Activated CD8-positive, alpha-beta T cell treated with anti-CD3 and anti-CD28 coated beads, Interleukin-2, amount 10 ng/mL, durations not matched to agents 7 days and 5 days (primary cell): ENCODE results near the gene PRKAG2. TPM values are rescaled to one million over a fixed set of nuclear protein-coding genes. Genes with fewer than 3 reads are reported as not detected.

Experiments used
- ATAC-seq: fragments of 150-1000 bp; cut with Tn5 transposase; one replicate; pipeline ENCODE4 v1.10.0; 2021; ENCODE audit warnings: moderate library complexity
- CTCF ChIA-PET: fragments of 350-600 bp; sonication (Branson Sonifier 250); formaldehyde crosslinking; loops from one replicate; lab custom pipeline; 2021; ENCODE audit warnings: antibody characterized with exemption; lab: Charles Lee
- POLR2A ChIA-PET: fragments of 350-600 bp; sonication (Branson Sonifier 250); formaldehyde crosslinking; loops from one replicate; lab custom pipeline; 2021; ENCODE audit warnings: antibody characterized with exemption; lab: Charles Lee
- DNase-seq: peaks from one replicate; pipeline ENCODE4 v3.0.0-alpha.2; 2020
- H3K27ac Mint-ChIP-seq: one replicate; pipeline ENCODE4 v1.8.0; 2021; ENCODE audit warnings: mild to moderate bottlenecking, mixed read lengths
- H3K27me3 Mint-ChIP-seq: one replicate; pipeline ENCODE4 v1.8.0; 2021; ENCODE audit warnings: low read depth, mixed read lengths
- H3K36me3 Mint-ChIP-seq: one replicate; pipeline ENCODE4 v1.8.0; 2021; ENCODE audit warnings: low read depth, mixed read lengths
- H3K4me1 Mint-ChIP-seq: one replicate; pipeline ENCODE4 v1.8.0; 2021; ENCODE audit warnings: low read depth, mixed read lengths
- H3K4me3 Mint-ChIP-seq: one replicate; pipeline ENCODE4 v1.8.0; 2021; ENCODE audit warnings: mild to moderate bottlenecking, mixed read lengths
- H3K9me3 Mint-ChIP-seq: one replicate; pipeline ENCODE4 v1.8.0; 2022; ENCODE audit warnings: mixed read lengths; ENCODE audit not compliant: insufficient read depth
- total RNA-seq, 2 experiments: library from RNA; stranded (reverse); gene quantifications; one replicate each; pipeline ENCODE4 v1.2.3, GENCODE V29; 2021

Gene PRKAG2
- 10 to 100 TPM; 23.6 to 28.3 TPM for total RNA-seq

GRCh38 chr7:151876899-151877777, at the start of gene PRKAG2:
PRKAG2 (minus strand) TSS chr7:151877115; CDS start chr7:151876620, 495 bp downstream.
- peak within 1 kb of the TSS; percentile 80 for H3K27ac Mint-ChIP-seq
- CTCF ChIA-PET, result interaction anchor here (0.6 to 1.2 kb wide), 5 partner anchors 49 to 562 kb away, joined by 3 read pairs; no protein-coding TSS in a partner anchor

GRCh38 chr7:151926336-151926712, 49.4 kb upstream of the PRKAG2 start:
- Mint-ChIP-seq H3K4me1 (peaks cover 7% of the 10 kb centered on the region), H3K9me3 (no peaks in the 10 kb centered on the region), H3K4me3 (no peak overlapping the region), H3K27me3 (peaks cover 10% of the 10 kb centered on the region), H3K36me3 (no peaks in the 10 kb centered on the region), H3K27ac (no peak overlapping the region)
- ChIA-PET CTCF (interaction anchor here (1.0 to 1.1 kb wide), 2 partner anchors 49 to 144 kb away, joined by 3 to 4 read pairs; partner anchors contain the start of gene PRKAG2), POLR2A (no interaction called here)
- DNase-seq (no peak), ATAC-seq (no peak)

More at GRCh38 chr7:151876899-151877777, at the start of gene PRKAG2:
- Mint-ChIP-seq H3K4me3 (peak within 1 kb of the TSS; percentile 91), H3K4me1 (peaks cover 11% of the 10 kb centered on the region), H3K9me3 (no peaks in the 10 kb centered on the region), H3K36me3 (no peaks in the 10 kb centered on the region), H3K27me3 (peaks cover 7% of the 10 kb centered on the region)
- POLR2A ChIA-PET, result interaction anchor here (1.0 to 1.3 kb wide), 2 partner anchors 59 to 93 kb away, joined by 3 to 4 read pairs; no protein-coding TSS in a partner anchor
- DNase-seq (peak; percentile 79), ATAC-seq (peak; percentile 64)

- DNase-seq (no peak), ATAC-seq (no peak)
- Mint-ChIP-seq H3K27ac (no peak overlapping the region), H3K27me3 (peaks cover 11% of the 10 kb centered on the region), H3K36me3 (no peaks in the 10 kb centered on the region), H3K4me3 (no peak overlapping the region), H3K4me1 (peaks cover 7% of the 10 kb centered on the region), H3K9me3 (no peaks in the 10 kb centered on the region)
- ChIA-PET CTCF (interaction anchor here (1.0 to 1.1 kb wide), 2 partner anchors 49 to 143 kb away, joined by 3 to 4 read pairs; partner anchors contain the start of gene PRKAG2), POLR2A (no interaction called here)
Measured at GRCh38 chr7:151925446-151926335, 48.8 kb upstream of the PRKAG2 start.

GRCh38 chr7:151924508-151924907, 47.6 kb upstream of the PRKAG2 start:
- POLR2A ChIA-PET, result no interaction called here
- H3K9me3 Mint-ChIP-seq, result no peaks in the 10 kb centered on the region
- CTCF ChIA-PET, result interaction anchor here (1.2 kb wide), 1 partner anchor 142 kb away, joined by 3 read pairs; no protein-coding TSS in a partner anchor
- peaks cover 7% of the 10 kb centered on the region for H3K4me1 Mint-ChIP-seq
- DNase-seq, result no peak
- H3K36me3 Mint-ChIP-seq, result no peaks in the 10 kb centered on the region
- no peak for ATAC-seq
- no peak overlapping the region for H3K27ac Mint-ChIP-seq
- no peak overlapping the region for H3K4me3 Mint-ChIP-seq
- H3K27me3 Mint-ChIP-seq, result peaks cover 11% of the 10 kb centered on the region

- CTCF ChIA-PET, result interaction anchor here (1.2 kb wide), 1 partner anchor 142 kb away, joined by 3 read pairs; no protein-coding TSS in a partner anchor
- POLR2A ChIA-PET, result no interaction called here
- Mint-ChIP-seq H3K4me1 (peaks cover 7% of the 10 kb centered on the region), H3K4me3 (no peak overlapping the region), H3K27me3 (peaks cover 11% of the 10 kb centered on the region), H3K9me3 (no peaks in the 10 kb centered on the region), H3K36me3 (no peaks in the 10 kb centered on the region), H3K27ac (no peak overlapping the region)
- DNase-seq, result no peak
- no peak for ATAC-seq
Measured at GRCh38 chr7:151924001-151924400, 47.1 kb upstream of the PRKAG2 start.

- Mint-ChIP-seq H3K9me3 (no peaks in the 10 kb centered on the region), H3K36me3 (no peaks in the 10 kb centered on the region), H3K27me3 (peaks cover 11% of the 10 kb centered on the region), H3K4me1 (peaks cover 7% of the 10 kb centered on the region), H3K4me3 (no peak overlapping the region), H3K27ac (no peak overlapping the region)
- ATAC-seq (no peak), DNase-seq (no peak)
- POLR2A ChIA-PET, result no interaction called here
- CTCF ChIA-PET, result interaction anchor here (0.8 to 1.2 kb wide), 2 partner anchors 140 to 141 kb away, joined by 3 read pairs; no protein-coding TSS in a partner anchor
Measured at GRCh38 chr7:151923097-151923876, 46.4 kb upstream of the PRKAG2 start.

GRCh38 chr7:151921451-151921850, 44.5 kb upstream of the PRKAG2 start:
- H3K9me3 Mint-ChIP-seq, result no peaks in the 10 kb centered on the region
- peaks cover 7% of the 10 kb centered on the region for H3K4me1 Mint-ChIP-seq
- POLR2A ChIA-PET, result no interaction called here
- CTCF ChIA-PET, result no interaction called here
- peaks cover 8% of the 10 kb centered on the region for H3K27me3 Mint-ChIP-seq
- no peak overlapping the region for H3K4me3 Mint-ChIP-seq
- H3K27ac Mint-ChIP-seq, result no peak overlapping the region
- DNase-seq (no peak), ATAC-seq (no peak)
- no peaks in the 10 kb centered on the region for H3K36me3 Mint-ChIP-seq

GRCh38 chr7:151920488-151920887, 43.6 kb upstream of the PRKAG2 start:
- CTCF ChIA-PET, result no interaction called here
- no peak for ATAC-seq
- H3K27ac Mint-ChIP-seq, result no peak overlapping the region

GRCh38 chr7:151919595-151919994, 42.7 kb upstream of the PRKAG2 start:
- CTCF ChIA-PET, result no interaction called here
- Mint-ChIP-seq H3K36me3 (no peaks in the 10 kb centered on the region), H3K9me3 (no peaks in the 10 kb centered on the region), H3K27me3 (peaks cover 5% of the 10 kb centered on the region), H3K4me1 (no peaks in the 10 kb centered on the region), H3K27ac (no peak overlapping the region), H3K4me3 (no peak overlapping the region)
- DNase-seq (no peak), ATAC-seq (no peak)
- POLR2A ChIA-PET, result no interaction called here

More at GRCh38 chr7:151920488-151920887, 43.6 kb upstream of the PRKAG2 start:
- Mint-ChIP-seq H3K4me3 (no peak overlapping the region), H3K9me3 (no peaks in the 10 kb centered on the region), H3K27me3 (peaks cover 3% of the 10 kb centered on the region), H3K36me3 (no peaks in the 10 kb centered on the region), H3K4me1 (peaks cover under 1% of the 10 kb centered on the region)
- POLR2A ChIA-PET, result interaction anchor here (0.6 kb wide), 2 partner anchors 231 to 1807 kb away, joined by 3 to 4 read pairs; no protein-coding TSS in a partner anchor
- DNase-seq, result no peak

- H3K36me3 Mint-ChIP-seq, result no peaks in the 10 kb centered on the region
- no peak for DNase-seq
- no peak overlapping the region for H3K27ac Mint-ChIP-seq
- ATAC-seq, result no peak
- no peaks in the 10 kb centered on the region for H3K4me1 Mint-ChIP-seq
- CTCF ChIA-PET, result interaction anchor here (0.7 kb wide), 1 partner anchor 391 kb away, joined by 3 read pairs; no protein-coding TSS in a partner anchor
- H3K4me3 Mint-ChIP-seq, result no peak overlapping the region
- H3K27me3 Mint-ChIP-seq, result peaks cover 11% of the 10 kb centered on the region
- POLR2A ChIA-PET, result no interaction called here
- no peaks in the 10 kb centered on the region for H3K9me3 Mint-ChIP-seq
Measured at GRCh38 chr7:151918510-151918843, 41.6 kb upstream of the PRKAG2 start.
